Keratinocyte (primary cell): ENCODE measurements around the gene USP30. TPM values are rescaled to one million over a fixed set of nuclear protein-coding genes. Genes with fewer than 3 reads are reported as not detected.

Experiments used
- DNase-seq: peaks from one replicate; pipeline ENCODE4 v3.0.0-alpha.2; 2011; ENCODE audit warnings: low read depth, missing footprints, low spot score
- FAIRE-seq: peaks from 2 replicates; lab custom pipeline; 2011; peaks lifted over from hg19 to GRCh38; lab: Jason Lieb, UNC
- H2AFZ ChIP-seq: 2 replicates; pipeline ENCODE4 v1.6.0; 2012; ENCODE audit warnings: low read length, control low read depth, inconsistent platforms; ENCODE audit not compliant: control insufficient read depth
- H3K27ac ChIP-seq: 2 replicates; pipeline ENCODE4 v1.5.1; 2011; ENCODE audit warnings: low read length; ENCODE audit not compliant: control insufficient read depth, insufficient read depth
- H3K27me3 ChIP-seq: 3 replicates; pipeline ENCODE4 v1.6.0; 2011; ENCODE audit warnings: low read length; ENCODE audit not compliant: control insufficient read depth, insufficient read depth; ENCODE audit errors: extremely low read depth
- H3K36me3 ChIP-seq, 2 experiments: 2 replicates in 1 of 2; 3 replicates in 1 of 2; pipeline ENCODE4 v1.5.1; 2011; ENCODE audit warnings: low read length in 2 of 2, mild to moderate bottlenecking in 1 of 2; ENCODE audit not compliant: control insufficient read depth in 2 of 2, insufficient read depth in 2 of 2; ENCODE audit errors: extremely low read depth in 1 of 2
- H3K4me1 ChIP-seq: 3 replicates; pipeline ENCODE4 v1.5.1; 2011; ENCODE audit warnings: low read length; ENCODE audit not compliant: control insufficient read depth, insufficient read depth; ENCODE audit errors: extremely low read depth
- H3K4me2 ChIP-seq: 3 replicates; pipeline ENCODE4 v1.6.0; 2011; ENCODE audit warnings: low read depth, low read length; ENCODE audit not compliant: control insufficient read depth, insufficient read depth; ENCODE audit errors: extremely low read depth
- H3K4me3 ChIP-seq, 3 experiments: fragments of 200-600 bp in 1 of 3; sonication (generic) in 1 of 3; 2 replicates in 2 of 3; 3 replicates in 1 of 3; pipeline ENCODE4 v1.5.1; 2011 to 2016; ENCODE audit warnings: low read length in 3 of 3, mild to moderate bottlenecking in 3 of 3, control low read depth in 2 of 3, inconsistent platforms in 1 of 3, low read depth in 1 of 3, mixed read lengths in 1 of 3, mixed run types in 1 of 3, moderate library complexity in 1 of 3; ENCODE audit not compliant: control insufficient read depth in 2 of 3, insufficient read depth in 2 of 3; ENCODE audit errors: extremely low read depth in 1 of 3
- H3K79me2 ChIP-seq: 2 replicates; pipeline ENCODE4 v1.6.0; 2012; ENCODE audit warnings: low read length; ENCODE audit not compliant: control insufficient read depth, insufficient read depth
- H3K9ac ChIP-seq: 3 replicates; pipeline ENCODE4 v1.6.0; 2011; ENCODE audit warnings: low read length; ENCODE audit not compliant: control insufficient read depth, insufficient read depth; ENCODE audit errors: extremely low read depth
- H3K9me1 ChIP-seq: 3 replicates; pipeline ENCODE4 v1.6.0; 2011; ENCODE audit warnings: low read length; ENCODE audit not compliant: control insufficient read depth, insufficient read depth; ENCODE audit errors: extremely low read depth
- H3K9me3 ChIP-seq: 2 replicates; pipeline ENCODE4 v1.5.1; 2012; ENCODE audit warnings: low read depth, low read length; ENCODE audit not compliant: control insufficient read depth
- H4K20me1 ChIP-seq: 3 replicates; pipeline ENCODE4 v1.6.0; 2011; ENCODE audit warnings: low read length; ENCODE audit not compliant: control insufficient read depth, insufficient read depth; ENCODE audit errors: extremely low read depth
- CTCF ChIP-seq, 3 experiments: IDR thresholded peaks in 1 of 3; conservative IDR thresholded peaks in 1 of 3; optimal IDR thresholded peaks in 1 of 3; 2 replicates in 2 of 3; 3 replicates in 1 of 3; pipeline versions ENCODE3 to v1.5.1; 2011; ENCODE audit warnings: low read length in 3 of 3, mild to moderate bottlenecking in 3 of 3, moderate library complexity in 2 of 3, control low read depth in 1 of 3, inconsistent platforms in 1 of 3; ENCODE audit not compliant: insufficient read depth in 2 of 3; ENCODE audit errors: extremely low read depth in 1 of 3
- EZH2 ChIP-seq: IDR thresholded peaks from one replicate; pipeline ENCODE4 v1.6.1; 2012; ENCODE audit warnings: inconsistent platforms, mild to moderate bottlenecking, low read length, moderate library complexity
- dilution Hi-C: fragments of 300-500 bp; cut with MboI; formaldehyde crosslinking; loops from one replicate; pipeline ENCODE4 v1.7.0; 2020; ENCODE audit warnings: low sequenced_read_pairs; ENCODE audit not compliant: extremely low pct_ligation_motif_present
- polyA plus RNA-seq, 5 experiments: library from polyadenylated mRNA; depleted of rRNA in 3 of 5; stranded (reverse) in 3 of 5; stranded (forward) in 1 of 5; unstranded in 1 of 5; fragments of >200 nt; gene quantifications; 1 replicate in 1 of 5; 2 replicates in 3 of 5; 3 replicates in 1 of 5; pipeline versions ENCODE4 v1.2.1 to v1.2.3, GENCODE V29; 2011 to 2012; ENCODE audit warnings: missing spikeins in 2 of 5, low read depth in 1 of 5, low replicate concordance in 1 of 5

The USP30 gene
- polyA plus RNA-seq, 1 donor (not counting 4 experiments of a cell fraction or from before 2014, with no cell fraction given): 10.0 TPM

DNA sequence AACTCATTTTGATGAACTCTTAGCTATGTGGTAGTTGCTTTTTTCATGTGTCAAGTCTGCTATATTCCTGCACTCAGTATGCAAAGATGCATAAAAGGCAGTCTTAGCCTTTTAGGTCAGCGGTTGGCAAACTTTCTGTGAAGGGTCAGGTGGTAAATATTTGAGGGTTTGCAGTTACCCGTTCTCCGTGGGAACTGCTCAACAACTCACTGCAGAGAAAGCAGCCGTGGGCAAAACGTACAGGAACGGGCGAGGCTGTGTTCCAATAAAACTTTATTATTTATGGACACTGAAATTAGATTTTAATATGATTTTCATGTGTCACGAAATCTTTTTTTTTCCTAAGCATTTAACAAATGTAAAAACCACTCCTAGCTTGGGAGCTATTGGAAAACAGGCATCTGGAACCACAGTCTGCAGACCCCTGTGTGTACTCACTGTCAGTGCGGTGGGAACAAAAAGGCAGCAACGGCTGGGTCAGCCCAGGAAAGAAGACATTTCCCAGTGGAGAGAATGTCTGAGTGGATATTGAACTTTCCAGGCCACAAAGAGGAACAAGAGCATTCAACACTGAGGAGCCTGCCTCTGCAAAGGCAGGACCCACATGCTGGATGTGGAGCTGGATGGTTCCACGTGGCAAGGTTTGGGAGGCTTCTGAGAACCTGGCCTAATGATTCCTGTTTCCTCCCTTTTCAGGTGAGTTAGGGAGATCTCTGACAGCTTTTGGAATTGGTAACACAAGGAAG is 60.5 kb downstream of the USP30 start:
- no peak overlapping the region for H3K9ac ChIP-seq
- no peaks in the 10 kb centered on the region for H3K9me1 ChIP-seq
- H3K27ac ChIP-seq: no peak overlapping the region
- FAIRE-seq (no peak), DNase-seq (no peak)
- dilution Hi-C loops: loop anchor here (25.0 kb wide), 1 partner anchor 274 kb away; no protein-coding TSS in a partner anchor
- no peaks in the 10 kb centered on the region for H4K20me1 ChIP-seq
- H3K4me1 ChIP-seq: peaks cover 4% of the 10 kb centered on the region
- no peaks in the 10 kb centered on the region for H3K79me2 ChIP-seq
- TF ChIP-seq EZH2 (no peak), CTCF (optimal IDR thresholded peaks at IDR 0.05 in 1 of 3, IDR thresholded peaks at IDR 0.05 in 1 of 3, conservative IDR thresholded peaks at IDR 0.05 in 1 of 3; ENCODE audit: extremely low read depth in 1 of 3, insufficient read depth in 2 of 3, low read length in 3 of 3) (no peak)
- H3K9me3 ChIP-seq: no peaks in the 10 kb centered on the region
- H3K4me2 ChIP-seq: no peak overlapping the region
- H3K36me3 ChIP-seq: peaks cover 0 to 4% of the 10 kb centered on the region in 2 experiments
- H2AFZ ChIP-seq: no peak overlapping the region
- H3K27me3 ChIP-seq: no peaks in the 10 kb centered on the region
- H3K4me3 ChIP-seq: no peak overlapping the region

DNA sequence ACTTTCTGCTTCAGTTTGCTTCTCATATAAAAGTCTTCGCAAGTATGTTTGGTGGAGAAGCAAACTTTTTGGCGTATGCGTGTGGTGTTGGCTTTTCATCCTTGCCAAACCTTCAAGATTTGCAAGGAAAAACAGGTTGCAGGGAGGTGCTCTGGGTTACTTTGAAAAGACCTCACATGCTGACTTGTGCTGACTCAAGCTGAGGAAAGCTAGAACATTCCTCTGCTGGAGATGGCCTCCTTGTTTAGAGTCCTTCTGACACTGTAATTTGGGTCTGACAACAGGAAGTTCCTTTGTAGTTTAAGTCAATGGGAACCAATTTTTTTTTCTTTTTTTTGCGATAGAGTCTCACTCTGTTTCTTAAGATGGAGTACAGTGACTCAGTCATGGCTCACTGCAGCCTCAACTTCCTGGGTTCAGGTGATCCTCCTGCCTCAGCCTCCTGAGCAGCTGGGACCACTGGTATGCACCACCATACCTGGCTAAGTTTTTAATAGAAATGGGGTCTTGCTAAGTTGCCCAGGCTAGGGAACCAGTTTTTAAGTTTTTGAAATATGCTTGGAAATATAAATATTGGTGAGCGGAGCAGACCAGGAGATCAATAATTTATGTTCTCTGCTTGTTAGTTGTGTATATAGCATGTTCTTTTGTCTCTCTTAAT is 61.4 kb downstream of the USP30 start:
- no peak overlapping the region for H3K27ac ChIP-seq
- FAIRE-seq (no peak), DNase-seq (no peak)
- no peaks in the 10 kb centered on the region for H3K9me1 ChIP-seq
- H3K79me2 ChIP-seq: no peaks in the 10 kb centered on the region
- no peak overlapping the region for H3K9ac ChIP-seq
- no peak for TF ChIP-seq EZH2
- TF ChIP-seq CTCF (optimal IDR thresholded peaks at IDR 0.05 in 1 of 3, IDR thresholded peaks at IDR 0.05 in 1 of 3, conservative IDR thresholded peaks at IDR 0.05 in 1 of 3; ENCODE audit: extremely low read depth in 1 of 3, insufficient read depth in 2 of 3, low read length in 3 of 3): no peak
- no peak overlapping the region for H3K4me2 ChIP-seq
- dilution Hi-C loops: loop anchor here (25.0 kb wide), 1 partner anchor 274 kb away; no protein-coding TSS in a partner anchor
- H3K4me1 ChIP-seq: peaks cover 4% of the 10 kb centered on the region
- H3K4me3 ChIP-seq: no peak overlapping the region
- H3K27me3 ChIP-seq: no peaks in the 10 kb centered on the region
- peaks cover 0 to 4% of the 10 kb centered on the region in 2 experiments for H3K36me3 ChIP-seq
- no peak overlapping the region for H2AFZ ChIP-seq
- no peaks in the 10 kb centered on the region for H3K9me3 ChIP-seq
- H4K20me1 ChIP-seq: no peaks in the 10 kb centered on the region
